GM23338 (cell line): ENCODE results near the gene ACBD3.

Experiments used
- CTCF ChIP-seq, 2 experiments: fragments of 200-600 bp in 1 of 2; sonication (generic) in 1 of 2; conservative IDR thresholded peaks; 2 replicates each; pipeline versions ENCODE4 v1.5.1 to v1.6.1; 2016 to 2017; ENCODE audit warnings: antibody characterized with exemption in 2 of 2, low read depth in 2 of 2, mild to moderate bottlenecking in 2 of 2, moderate library complexity in 1 of 2
- EZH2 ChIP-seq: fragments of 200-600 bp; sonication (generic); IDR thresholded peaks from one replicate; pipeline ENCODE4 v1.8.0; 2017; ENCODE audit warnings: antibody characterized with exemption, mild to moderate bottlenecking, low read depth; ENCODE audit not compliant: unreplicated experiment
- EZH2phosphoT487 ChIP-seq: fragments of 200-600 bp; sonication (generic); IDR thresholded peaks from one replicate; pipeline ENCODE4 v1.8.1; 2018; ENCODE audit warnings: antibody characterized with exemption; ENCODE audit not compliant: unreplicated experiment
- JUNB ChIP-seq: IDR thresholded peaks from one replicate; pipeline ENCODE4 v1.6.1; 2016; ENCODE audit warnings: antibody characterized with exemption; ENCODE audit not compliant: unreplicated experiment
- NANOG ChIP-seq: IDR thresholded peaks from 2 replicates; pipeline ENCODE4 v1.6.1; 2016; ENCODE audit warnings: antibody characterized with exemption, borderline replicate concordance
- POLR2AphosphoS5 ChIP-seq: IDR thresholded peaks from 2 replicates; pipeline ENCODE4 v1.6.1; 2016; ENCODE audit warnings: antibody characterized with exemption, low read depth
- REST ChIP-seq: IDR thresholded peaks from one replicate; pipeline ENCODE4 v1.6.1; 2018; ENCODE audit warnings: antibody characterized with exemption; ENCODE audit not compliant: unreplicated experiment

DNA sequence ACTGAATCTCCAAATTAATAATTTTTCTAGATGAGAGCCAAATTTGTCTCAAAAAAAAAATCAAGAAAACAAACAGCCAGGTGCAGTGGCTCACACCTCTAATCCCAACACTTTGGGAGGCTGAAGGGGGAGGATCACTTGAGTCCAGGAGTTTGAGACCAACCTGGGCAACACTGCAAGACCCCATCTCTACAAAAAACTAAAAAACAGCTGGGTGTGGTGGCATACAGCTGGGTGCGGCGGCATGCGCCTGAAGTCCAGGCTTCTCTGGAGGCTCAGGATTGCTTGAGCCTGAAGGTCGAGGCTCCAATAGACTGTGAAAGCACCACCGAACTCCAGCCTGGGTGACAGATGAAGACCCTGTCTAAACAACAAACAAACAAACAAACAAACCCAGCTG, 14.0 kb downstream of the ACBD3 start:
- TF ChIP-seq CTCF (conservative IDR thresholded peaks at IDR 0.05; ENCODE audit: low read depth in 2 of 2) (no peak), JUNB (no peak), EZH2 (no peak), REST (no peak), NANOG (no peak), POLR2AphosphoS5 (no peak), EZH2phosphoT487 (no peak)
